NCI-H128 (cell line): ENCODE data around the gene TXNRD1.
A peak's percentile ranks its signal among the peaks of the same experiment; 100 is the strongest.
"Not testable (repeated sequence)": the region's sequence is repeated elsewhere in the genome, so short reads cannot be mapped to it uniquely, and the experiment has no call there.

Experiments
- DNase-seq: peaks from one replicate; lab custom pipeline; 2025; ENCODE audit not compliant: unreplicated experiment; lab: John Stamatoyannopoulos, UW

The TXNRD1 gene

DNA sequence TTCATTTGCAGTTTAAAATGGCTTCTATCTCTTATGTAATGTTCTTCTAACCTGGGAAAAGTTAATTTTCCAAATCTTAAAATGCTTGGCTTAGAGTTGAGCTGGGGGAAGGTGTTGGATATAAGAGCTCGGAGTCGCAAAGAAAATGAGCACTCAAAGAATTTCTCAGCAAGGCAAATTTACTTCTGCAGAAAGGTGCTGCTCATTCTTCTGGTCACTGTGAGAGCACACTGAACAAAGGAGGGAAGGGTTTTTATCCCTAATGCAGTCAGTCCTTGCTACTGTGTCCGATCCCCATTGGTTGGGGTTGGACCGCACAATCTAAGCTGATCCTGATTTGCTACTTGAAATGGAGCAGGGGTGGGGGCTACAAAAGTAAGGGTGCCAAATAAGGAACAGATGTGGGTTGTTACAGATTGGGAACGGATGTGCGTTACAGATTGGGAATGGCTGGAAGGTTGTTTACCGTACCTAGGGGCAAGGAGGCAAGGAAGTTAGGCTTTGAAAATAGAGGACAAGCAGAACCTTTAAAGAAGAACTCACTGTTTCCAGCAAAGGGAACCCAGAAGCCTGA, 19.4 kb downstream of the TXNRD1 start:
- DNase-seq = no peak

GRCh38 chr12:104237930-104238329, 22.4 kb downstream of the TXNRD1 start:
- DNase-seq = no peak

DNA sequence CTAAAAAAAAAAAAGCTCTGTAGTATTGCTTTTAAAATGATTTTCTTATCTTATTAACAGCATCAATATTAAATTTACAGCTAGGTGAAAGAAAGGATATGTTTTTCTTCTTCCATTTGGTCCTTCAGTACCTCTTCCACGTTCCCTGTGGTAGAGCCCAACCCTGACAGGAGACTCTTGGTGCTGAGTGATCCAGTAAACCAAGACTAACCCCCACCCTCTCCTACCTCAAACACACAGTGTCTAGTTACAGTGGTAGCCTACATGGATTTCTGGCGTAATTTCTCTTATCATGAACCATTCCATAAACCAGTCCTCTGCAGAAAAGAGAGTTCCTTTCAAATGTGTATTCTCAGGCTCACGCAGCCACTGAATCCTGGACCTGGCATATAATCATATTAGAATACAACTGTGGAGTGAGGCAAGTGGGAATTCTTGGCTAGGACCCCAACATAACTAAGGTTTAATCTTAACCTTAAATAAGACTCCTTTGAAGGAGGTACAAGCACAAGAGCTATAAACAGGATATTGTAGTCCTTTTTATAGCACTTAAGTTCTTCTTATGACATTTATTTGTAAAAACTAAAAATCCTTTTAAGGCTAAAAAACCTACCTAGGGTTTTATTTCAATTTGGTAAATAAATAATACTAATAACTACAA, 27.1 kb downstream of the TXNRD1 start:
- DNase-seq = no peak

DNA sequence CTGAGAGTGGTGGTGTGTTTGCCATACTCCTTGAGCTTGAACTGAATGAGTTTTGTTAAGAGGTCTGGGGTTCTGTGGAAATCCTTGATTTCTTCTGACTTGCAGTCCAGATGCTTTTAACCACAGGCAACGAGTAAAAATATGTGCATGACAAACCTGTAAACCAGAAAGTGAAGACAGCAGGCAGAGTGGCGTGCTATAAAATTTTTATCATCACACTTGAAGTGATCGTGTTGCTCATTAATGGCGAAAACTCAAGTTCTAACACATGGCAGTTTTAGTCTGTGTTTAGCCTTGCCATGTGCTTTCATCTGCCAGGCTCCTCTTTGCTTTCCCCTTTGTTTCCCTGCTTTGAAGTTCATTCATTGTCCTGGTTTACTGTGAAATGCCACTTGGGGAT, 28.0 kb downstream of the TXNRD1 start:
- DNase-seq = peak; percentile 46

DNA sequence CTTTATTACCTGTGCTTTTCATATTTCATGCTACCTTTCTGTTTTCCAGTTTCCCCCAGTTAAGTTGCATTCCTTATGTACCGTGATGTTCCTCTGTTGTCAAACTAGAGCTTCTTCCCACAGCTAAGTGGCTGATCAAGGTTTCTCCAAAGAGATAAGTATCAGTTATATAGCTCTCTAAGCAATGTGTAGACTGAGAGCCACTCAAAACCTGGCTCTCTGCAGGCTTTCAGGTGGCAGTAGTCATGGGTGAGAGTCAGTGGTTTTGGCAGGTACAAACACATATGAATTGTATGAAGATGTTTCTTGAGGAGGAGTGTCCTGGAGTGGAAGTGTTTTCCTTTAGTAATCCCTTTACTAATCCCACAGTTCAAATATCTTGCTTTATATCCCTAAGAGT, 28.4 kb downstream of the TXNRD1 start:
- DNase-seq = peak; percentile 46

GRCh38 chr12:104247698-104248097, 32.1 kb downstream of the TXNRD1 start:
- no peak for DNase-seq

- DNase-seq = no peak
Measured at GRCh38 chr12:104248444-104248843, 32.9 kb downstream of the TXNRD1 start.

DNA sequence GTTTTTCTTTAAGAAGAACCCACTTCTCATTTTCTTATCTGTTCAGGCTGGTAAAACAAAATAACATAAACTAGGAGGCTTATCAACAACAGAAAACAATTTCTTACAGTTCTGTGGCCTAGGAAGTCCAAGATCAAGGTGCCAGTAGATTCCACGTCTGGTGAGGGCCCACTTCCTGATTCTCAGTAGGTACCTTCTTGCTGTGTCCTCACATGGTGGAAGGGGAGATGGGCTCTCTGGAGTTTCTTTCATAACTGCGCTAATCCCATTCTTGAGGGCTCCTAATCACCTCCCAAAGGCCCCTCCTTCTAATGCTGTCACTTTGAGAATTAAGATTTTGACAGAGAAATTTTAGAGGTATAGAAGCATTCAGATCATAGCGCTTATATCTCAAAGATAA, 33.4 kb downstream of the TXNRD1 start:
- no peak for DNase-seq

DNA sequence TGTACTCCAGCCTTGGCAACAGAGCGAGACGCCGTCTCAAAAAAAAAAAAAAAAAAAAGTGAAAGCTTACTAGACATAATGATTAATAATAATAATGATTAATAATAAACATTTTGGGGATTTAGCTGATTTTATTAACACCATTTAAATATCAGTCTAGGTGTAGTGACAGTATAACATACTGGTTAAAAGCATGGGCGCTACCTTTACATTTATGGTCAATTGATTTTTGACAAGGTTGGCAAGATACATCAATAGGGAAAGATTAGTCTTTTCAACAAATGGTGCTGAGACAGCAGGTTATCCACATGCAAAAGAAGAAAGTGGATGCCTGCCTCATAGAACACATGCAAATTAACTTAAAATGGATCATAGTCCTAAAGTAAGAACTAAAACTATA, 34.3 kb downstream of the TXNRD1 start:
- DNase-seq = no peak

GRCh38 chr12:104250366-104251125, 35.0 kb downstream of the TXNRD1 start:
- DNase-seq = no peak

DNA sequence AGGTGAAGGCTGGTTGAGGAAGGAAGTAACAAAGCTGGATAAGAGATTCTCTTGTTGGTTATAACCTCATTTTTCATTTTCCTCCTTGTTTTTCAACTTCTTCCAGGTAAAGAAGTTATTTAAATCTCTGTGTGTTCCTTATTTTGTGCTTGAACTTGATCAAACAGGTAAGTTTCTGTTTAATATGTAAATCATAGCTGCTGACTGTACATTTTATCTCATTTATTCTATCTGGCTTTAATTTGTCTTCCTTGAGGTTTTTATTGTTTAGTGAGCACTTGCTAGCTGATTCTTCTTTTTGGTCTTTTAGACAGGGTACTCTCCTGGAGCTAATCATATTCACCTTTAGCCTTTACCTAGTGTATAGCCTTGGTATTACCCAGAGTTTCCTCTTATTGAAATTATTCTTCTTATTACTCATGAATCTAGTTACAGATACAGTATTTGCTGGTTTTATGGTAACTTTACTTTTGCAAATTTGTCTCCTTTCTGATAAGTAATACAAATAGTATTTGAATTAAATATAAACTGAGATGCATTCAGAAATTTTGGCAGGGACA, 42.4 kb downstream of the TXNRD1 start:
- DNase-seq = no peak

- no peak for DNase-seq
Measured at GRCh38 chr12:104258476-104259067, 43.0 kb downstream of the TXNRD1 start.

DNA sequence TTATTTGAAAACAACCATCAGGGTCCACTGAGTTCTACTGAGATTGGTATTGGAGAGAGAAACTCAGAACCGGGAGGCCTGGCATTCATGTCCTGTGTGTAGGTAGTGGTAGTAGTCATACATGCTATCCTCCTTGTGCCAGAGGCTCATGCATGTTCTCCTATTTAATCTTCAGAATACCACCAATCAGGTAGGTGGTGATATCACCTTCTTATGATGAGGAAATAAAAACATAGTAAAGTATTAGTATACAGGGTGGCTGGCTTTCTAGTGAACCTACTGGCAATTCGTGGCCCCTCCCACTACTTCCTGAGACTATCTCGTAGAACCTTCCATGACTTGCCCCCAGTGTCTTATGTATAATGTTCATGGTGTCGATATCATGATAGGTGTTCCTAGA, 47.4 kb downstream of the TXNRD1 start:
- no peak for DNase-seq

DNA sequence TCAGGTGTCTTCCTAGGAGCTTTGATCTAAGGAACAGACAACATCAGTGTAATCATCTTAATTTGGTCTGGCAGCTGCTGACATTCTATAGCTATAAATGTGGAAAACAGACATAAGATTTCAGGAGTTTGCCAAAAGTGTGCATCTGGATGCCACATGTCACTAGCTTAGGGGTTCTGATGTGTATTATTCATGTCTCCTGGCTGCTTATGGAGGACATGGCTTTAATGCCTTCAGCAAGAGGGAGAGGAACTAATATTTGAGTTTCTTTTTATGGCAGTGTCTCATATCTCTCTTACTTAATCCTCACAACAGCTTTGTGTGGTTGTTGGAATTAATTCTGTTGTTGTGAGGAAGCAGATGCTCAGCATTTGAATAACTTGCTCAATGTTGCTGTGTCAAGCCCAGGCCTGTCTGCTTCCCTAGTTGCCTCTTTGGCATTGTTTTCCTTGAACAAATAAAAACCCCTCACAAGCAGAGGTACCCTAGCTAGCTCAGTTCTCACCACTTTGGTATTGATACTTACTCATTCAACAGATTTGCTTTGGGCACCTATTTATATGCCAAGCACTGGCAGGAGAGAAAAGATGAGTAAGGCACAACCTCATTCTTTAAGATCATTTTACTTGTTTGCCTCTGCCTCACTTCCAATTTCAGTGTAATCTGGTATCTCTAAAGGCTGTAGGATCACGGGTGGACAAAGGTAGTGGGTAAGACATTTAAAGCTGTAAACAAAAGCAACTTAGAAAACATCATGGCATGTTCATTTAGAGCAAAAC, 48.2 kb downstream of the TXNRD1 start:
- peak; percentile 33 for DNase-seq

- not testable (repeated sequence) for DNase-seq
Measured at GRCh38 chr12:104265436-104265835, 49.9 kb downstream of the TXNRD1 start.

- no peak for DNase-seq
Measured at GRCh38 chr12:104272938-104273337, 57.4 kb downstream of the TXNRD1 start.

- DNase-seq = no peak
Measured at GRCh38 chr12:104273503-104273902, 57.9 kb downstream of the TXNRD1 start.

DNA sequence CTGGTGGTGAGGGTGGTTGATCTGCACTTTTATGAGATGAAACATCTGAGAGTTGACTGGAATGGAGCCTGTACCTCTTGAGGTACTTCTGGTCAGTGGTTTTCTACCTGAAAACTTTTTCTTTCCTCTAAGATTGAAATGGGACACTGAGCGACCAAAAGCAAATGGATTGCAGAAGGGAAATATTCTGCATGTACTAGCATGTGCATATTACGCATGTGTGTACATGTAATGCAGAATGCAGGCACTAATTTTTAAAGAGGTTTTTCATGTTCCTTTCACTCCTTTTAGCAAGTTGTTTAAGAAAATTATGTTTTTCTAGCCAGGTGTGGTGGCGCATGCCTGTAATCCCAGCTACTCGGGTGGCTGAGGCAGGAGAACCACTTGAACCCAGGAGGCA, 59.2 kb downstream of the TXNRD1 start:
- DNase-seq = no peak

GRCh38 chr12:104275689-104276088, 60.1 kb downstream of the TXNRD1 start:
- DNase-seq = no peak

GRCh38 chr12:104276273-104277131, 60.9 kb downstream of the TXNRD1 start:
- peak; percentile 93 for DNase-seq
